Mucosa of descending colon (tissue), 3 donors: ENCODE results near the gene ADGRG4. TPM values are rescaled to one million over a fixed set of nuclear protein-coding genes. Genes with fewer than 3 reads are reported as not detected.

Experiments used
- ATAC-seq: fragments of 200-7000 bp; cut with Tn5 transposase; one replicate; pipeline ENCODE4 v1.9.1; 2020; ENCODE audit warnings: mild to moderate bottlenecking, moderate library complexity
- DNase-seq, 3 donors: peaks; one replicate each; pipeline ENCODE4 v3.0.0-alpha.2; 2020
- H3K36me3 ChIP-seq: fragments of 200-600 bp; one replicate; pipeline ENCODE4 v1.8.0; 2021; ENCODE audit warnings: low read depth, mild to moderate bottlenecking
- H3K4me1 ChIP-seq: fragments of 200-600 bp; one replicate; pipeline ENCODE4 v1.8.0; 2021; ENCODE audit warnings: low read depth, mild to moderate bottlenecking
- H3K4me3 ChIP-seq: fragments of 200-600 bp; one replicate; pipeline ENCODE4 v1.8.0; 2021; ENCODE audit warnings: mild to moderate bottlenecking
- H3K9me3 ChIP-seq: fragments of 200-600 bp; one replicate; pipeline ENCODE4 v1.8.0; 2021; ENCODE audit warnings: mild to moderate bottlenecking
- intact Hi-C, 2 donors: fragments of 100-400 bp; cut with DNase I in 1 of 2; cut with micrococcal nuclease in 1 of 2; formaldehyde crosslinking; loops; one replicate each; pipeline versions ENCODE4 v1.11.0 to v1.11.1; 2022; cut with DNase I, micrococcal nuclease
- total RNA-seq, 3 donors: library from RNA; stranded (reverse); fragmentation: NEBNext Ultra II Directional in 2 of 3; extraction: Animal tissue kit (Norgen Biotek cat#: 25700) in 2 of 3; gene quantifications; one replicate each; pipeline versions ENCODE4 v1.2.1 to v1.2.4, GENCODE V29; 2021 to 2023
- TF ChIP-seq, protein P1 (sequence below): fragments of 200-600 bp; IDR thresholded peaks from one replicate; pipeline ENCODE4 v1.8.0; 2022; ENCODE audit warnings: antibody characterized with exemption, mild to moderate bottlenecking
- donor health status: DM: no; HTN: no; CAD: no; lungs with moderate emphysema.
- donor health status: DM: no; HTN: no; CAD: no.
- donor health status: DM: no; HTN: yes; CAD: no.

The ADGRG4 gene
- total RNA-seq, 3 donors from 2014 or later, result 0.03 TPM; not detected in 1

DNA sequence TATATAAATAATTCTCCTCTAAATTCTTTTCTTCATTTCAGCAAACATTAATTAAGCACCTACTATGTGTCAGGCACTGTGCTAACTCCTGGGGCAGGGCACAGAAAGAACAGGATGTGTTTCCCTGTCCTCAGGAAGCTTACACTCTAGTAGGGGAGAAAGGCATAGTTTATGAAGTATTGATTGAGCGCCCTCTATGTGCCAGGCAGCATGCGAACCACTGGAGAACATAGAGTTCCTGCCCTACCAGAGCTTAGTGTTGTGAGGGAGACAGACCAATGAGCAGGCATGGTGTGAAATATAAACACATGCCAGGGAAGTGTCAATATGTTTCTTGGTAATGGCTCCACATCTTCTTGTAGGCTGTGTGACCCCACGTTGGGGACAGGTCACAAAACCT is 3.7 kb downstream of the ADGRG4 start:
- intact Hi-C loops, result no loop called here
- no peaks in the 10 kb centered on the region for H3K36me3 ChIP-seq

DNA sequence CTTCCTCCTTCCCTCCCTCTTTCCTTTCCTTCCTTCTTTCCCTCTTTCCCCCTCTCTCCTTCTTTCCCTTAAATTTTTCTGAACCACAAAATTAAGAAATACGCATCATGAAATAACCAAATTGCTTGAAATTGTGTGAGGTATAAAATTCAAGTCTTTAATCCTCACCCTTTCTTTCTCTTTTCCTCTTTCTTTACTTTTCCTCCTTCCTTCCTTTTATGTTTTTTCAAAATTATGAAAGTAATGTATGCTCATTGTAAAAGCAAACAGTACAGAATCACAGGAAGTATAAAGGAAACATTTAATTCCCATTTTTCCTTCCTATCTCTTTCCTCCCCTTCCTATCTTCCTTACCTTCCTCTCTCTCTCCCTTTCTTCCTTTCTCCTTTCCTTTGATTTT is 5.4 kb downstream of the ADGRG4 start:
- no peak for DNase-seq

More for the DNA sequence above, 3.7 kb downstream of the ADGRG4 start:
- ATAC-seq (no peak), DNase-seq (no peak)
- Histone ChIP-seq H3K4me3 (no peak overlapping the region), H3K4me1 (no peaks in the 10 kb centered on the region), H3K9me3 (no peaks in the 10 kb centered on the region)
- TF ChIP-seq, protein P1, sequence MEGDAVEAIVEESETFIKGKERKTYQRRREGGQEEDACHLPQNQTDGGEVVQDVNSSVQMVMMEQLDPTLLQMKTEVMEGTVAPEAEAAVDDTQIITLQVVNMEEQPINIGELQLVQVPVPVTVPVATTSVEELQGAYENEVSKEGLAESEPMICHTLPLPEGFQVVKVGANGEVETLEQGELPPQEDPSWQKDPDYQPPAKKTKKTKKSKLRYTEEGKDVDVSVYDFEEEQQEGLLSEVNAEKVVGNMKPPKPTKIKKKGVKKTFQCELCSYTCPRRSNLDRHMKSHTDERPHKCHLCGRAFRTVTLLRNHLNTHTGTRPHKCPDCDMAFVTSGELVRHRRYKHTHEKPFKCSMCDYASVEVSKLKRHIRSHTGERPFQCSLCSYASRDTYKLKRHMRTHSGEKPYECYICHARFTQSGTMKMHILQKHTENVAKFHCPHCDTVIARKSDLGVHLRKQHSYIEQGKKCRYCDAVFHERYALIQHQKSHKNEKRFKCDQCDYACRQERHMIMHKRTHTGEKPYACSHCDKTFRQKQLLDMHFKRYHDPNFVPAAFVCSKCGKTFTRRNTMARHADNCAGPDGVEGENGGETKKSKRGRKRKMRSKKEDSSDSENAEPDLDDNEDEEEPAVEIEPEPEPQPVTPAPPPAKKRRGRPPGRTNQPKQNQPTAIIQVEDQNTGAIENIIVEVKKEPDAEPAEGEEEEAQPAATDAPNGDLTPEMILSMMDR, result no peak

DNA sequence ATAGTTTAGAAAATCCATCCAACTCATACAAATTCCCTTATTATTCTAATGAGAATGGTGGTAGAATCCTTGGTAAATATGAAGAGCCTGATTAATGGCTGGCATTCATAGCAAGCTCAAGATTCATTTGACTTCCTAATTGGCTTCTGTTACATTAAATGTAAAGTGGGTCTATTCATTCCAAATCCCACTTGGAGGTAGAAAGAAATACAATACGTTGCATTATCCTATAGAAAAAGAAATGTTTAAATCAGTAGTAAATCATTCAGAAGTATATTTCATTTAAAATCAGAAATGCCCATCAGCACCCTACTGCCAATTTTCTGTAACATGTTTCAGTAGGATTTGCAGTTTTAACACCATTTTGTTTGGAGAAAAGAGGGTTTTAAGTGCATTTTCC is 6.7 kb downstream of the ADGRG4 start:
- DNase-seq (no peak), ATAC-seq (no peak)
- H3K4me1 ChIP-seq, result no peaks in the 10 kb centered on the region
- H3K9me3 ChIP-seq, result no peaks in the 10 kb centered on the region
- H3K4me3 ChIP-seq, result no peak overlapping the region
- intact Hi-C loops, result no loop called here
- no peaks in the 10 kb centered on the region for H3K36me3 ChIP-seq
- TF ChIP-seq, protein P1, result no peak

More for the DNA sequence above, 5.4 kb downstream of the ADGRG4 start:
- Histone ChIP-seq H3K4me3 (no peak overlapping the region), H3K36me3 (no peaks in the 10 kb centered on the region), H3K9me3 (no peaks in the 10 kb centered on the region), H3K4me1 (no peaks in the 10 kb centered on the region)
- ATAC-seq, result no peak
- TF ChIP-seq, protein P1, result no peak
- intact Hi-C loops, result no loop called here

DNA sequence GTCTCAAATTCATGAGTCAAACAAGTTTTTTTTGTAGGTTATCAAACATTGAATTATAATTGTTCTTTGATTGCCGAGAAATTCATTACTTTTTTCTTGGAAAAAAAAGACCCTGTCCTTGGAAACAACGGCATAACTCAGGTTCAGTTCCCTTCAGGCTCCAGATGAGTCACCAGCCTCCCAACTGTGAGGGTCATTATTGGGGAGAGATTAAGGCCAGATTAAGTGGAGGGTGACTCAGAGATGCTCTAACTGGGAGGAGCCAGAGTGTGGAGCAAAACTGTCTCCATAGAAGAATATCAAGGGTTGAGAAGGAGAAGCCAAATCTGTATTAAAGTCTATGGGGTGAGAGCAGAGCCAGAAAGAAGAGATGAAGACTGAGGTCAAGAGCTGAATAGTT is 9.6 kb downstream of the ADGRG4 start:
- intact Hi-C loops, result no loop called here
- Histone ChIP-seq H3K4me3 (no peak overlapping the region), H3K4me1 (no peaks in the 10 kb centered on the region), H3K36me3 (no peaks in the 10 kb centered on the region), H3K9me3 (no peaks in the 10 kb centered on the region)
- no peak for ATAC-seq
- DNase-seq, result no peak
- TF ChIP-seq, protein P1, result no peak

DNA sequence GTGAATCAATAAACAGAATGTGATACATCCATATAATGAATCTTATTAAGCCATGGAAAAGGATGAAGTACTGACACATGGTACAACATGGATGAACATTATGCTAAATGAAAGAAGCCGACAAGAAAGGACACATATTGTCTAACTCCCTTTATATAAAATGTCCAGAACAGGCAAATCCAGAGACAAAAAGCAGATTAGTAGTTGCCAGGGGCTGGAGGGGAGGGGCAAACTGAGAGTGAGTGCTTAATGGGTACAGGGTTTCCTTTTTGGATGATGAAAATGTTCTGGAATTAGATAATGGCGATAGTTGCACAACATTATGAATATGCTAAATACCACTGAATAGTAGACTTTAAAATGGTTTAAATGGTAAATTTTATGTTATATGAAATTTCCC is 17.4 kb downstream of the ADGRG4 start:
- Histone ChIP-seq H3K4me1 (no peaks in the 10 kb centered on the region), H3K9me3 (no peaks in the 10 kb centered on the region), H3K36me3 (no peaks in the 10 kb centered on the region), H3K4me3 (no peak overlapping the region)
- intact Hi-C loops, result no loop called here
- TF ChIP-seq, protein P1, result no peak
- DNase-seq (no peak), ATAC-seq (no peak)
